Measurements from ENCODE around the gene BLOC1S2. TPM values are rescaled to one million over a fixed set of nuclear protein-coding genes. Genes with fewer than 3 reads are reported as not detected.
"Not testable (repeated sequence)": the region's sequence is repeated elsewhere in the genome, so short reads cannot be mapped to it uniquely, and the experiment has no call there.

BLOC1S2 gene
- total RNA-seq, 1 experiment from 2014 or later = 54.1 TPM

GRCh38 chr10:100288196-100288595 lies 1.7 kb upstream of the BLOC1S2 start (continued):
- no peak for TF ChIP-seq FOXJ3 (CRISPR knock-in tag; IDR thresholded peaks at IDR 0.05; ENCODE audit: borderline replicate concordance)
- TF ChIP-seq, protein P1, sequence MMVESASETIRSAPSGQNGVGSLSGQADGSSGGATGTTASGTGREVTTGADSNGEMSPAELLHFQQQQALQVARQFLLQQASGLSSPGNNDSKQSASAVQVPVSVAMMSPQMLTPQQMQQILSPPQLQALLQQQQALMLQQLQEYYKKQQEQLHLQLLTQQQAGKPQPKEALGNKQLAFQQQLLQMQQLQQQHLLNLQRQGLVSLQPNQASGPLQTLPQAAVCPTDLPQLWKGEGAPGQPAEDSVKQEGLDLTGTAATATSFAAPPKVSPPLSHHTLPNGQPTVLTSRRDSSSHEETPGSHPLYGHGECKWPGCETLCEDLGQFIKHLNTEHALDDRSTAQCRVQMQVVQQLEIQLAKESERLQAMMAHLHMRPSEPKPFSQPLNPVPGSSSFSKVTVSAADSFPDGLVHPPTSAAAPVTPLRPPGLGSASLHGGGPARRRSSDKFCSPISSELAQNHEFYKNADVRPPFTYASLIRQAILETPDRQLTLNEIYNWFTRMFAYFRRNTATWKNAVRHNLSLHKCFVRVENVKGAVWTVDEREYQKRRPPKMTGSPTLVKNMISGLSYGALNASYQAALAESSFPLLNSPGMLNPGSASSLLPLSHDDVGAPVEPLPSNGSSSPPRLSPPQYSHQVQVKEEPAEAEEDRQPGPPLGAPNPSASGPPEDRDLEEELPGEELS (CRISPR knock-in tag; IDR thresholded peaks at IDR 0.05) = no peak
- no peak for TF ChIP-seq ZSCAN18 (CRISPR knock-in tag; IDR thresholded peaks at IDR 0.05)
- TF ChIP-seq JUN (CRISPR knock-in tag; IDR thresholded peaks at IDR 0.05) = no peak
- TF ChIP-seq OVOL2 (CRISPR knock-in tag; IDR thresholded peaks at IDR 0.05; ENCODE audit: borderline replicate concordance) = no peak
- no peak for TF ChIP-seq GTF2I (CRISPR knock-in tag; conservative IDR thresholded peaks at IDR 0.05)
- no peak for TF ChIP-seq USF1 (CRISPR knock-in tag; IDR thresholded peaks at IDR 0.05)
- TF ChIP-seq ARID4B (CRISPR knock-in tag; IDR thresholded peaks at IDR 0.05; ENCODE audit: borderline replicate concordance) = no peak

GRCh38 chr10:100287756-100288155 lies 1.3 kb upstream of the BLOC1S2 start:
- no peak for ATAC-seq
- Mint-ChIP-seq H3K4me1 (peaks cover 20% of the 10 kb centered on the region), H3K27ac (no peak overlapping the region), H3K36me3 (peaks cover 3% of the 10 kb centered on the region; the same call in 1 of the 2 replicates), H3K4me3 (peak overlapping the region; percentile 20; the same call in 1 of the 2 replicates), H3K9me3 (no peaks in the 10 kb centered on the region), H3K27me3 (ENCODE audit: low read depth) (peaks cover 5% of the 10 kb centered on the region)
- TF ChIP-seq PRDM15 (CRISPR knock-in tag; IDR thresholded peaks at IDR 0.05) = no peak
- no peak for TF ChIP-seq FOXK1 (CRISPR knock-in tag; IDR thresholded peaks at IDR 0.05)
- no peak for DNase-seq (ENCODE audit: low spot score)
- POLR2A ChIA-PET = no interaction called here
- CTCF ChIA-PET = interaction anchor here (1.5 kb wide), 1 partner anchor 16 kb away, joined by 5 read pairs; no protein-coding TSS in a partner anchor

GRCh38 chr10:100285326-100285725 lies 1.2 kb downstream of the BLOC1S2 start:
- Mint-ChIP-seq H3K27ac (peak overlapping the region; percentile 94), H3K36me3 (peaks cover 11% of the 10 kb centered on the region), H3K4me1 (peaks cover 17% of the 10 kb centered on the region), H3K4me3 (peak overlapping the region; percentile 99)
- not testable (repeated sequence) for ATAC-seq; DNase-seq (ENCODE audit: low spot score); H3K27me3 Mint-ChIP-seq (ENCODE audit: low read depth); H3K9me3 Mint-ChIP-seq
- ChIA-PET POLR2A (interaction anchor here (0.6 kb wide), 1 partner anchor 553 kb away, joined by 3 read pairs; the partner anchor contains the start of genes COX15 and CUTC), CTCF (interaction anchor here (2.4 kb wide), 1 partner anchor 233 kb away, joined by 6 read pairs; no protein-coding TSS in a partner anchor)
